Myocyte (in vitro differentiated cells): Measurements from ENCODE around the gene MVB12B. TPM values are rescaled to one million over a fixed set of nuclear protein-coding genes. Genes with fewer than 3 reads are reported as not detected.

Source experiments
- DNase-seq: peaks from one replicate; pipeline ENCODE4 v3.0.0-alpha.2; 2012; ENCODE audit warnings: low read depth
- total RNA-seq: library from RNA; depleted of rRNA; stranded (reverse); fragments of >200 nt; gene quantifications from 2 replicates; pipeline ENCODE4 v1.2.3, GENCODE V29; 2014

Gene MVB12B
- total RNA-seq, 1 donor from 2014 or later, result 4.3 TPM

- no peak for DNase-seq
Observed at GRCh38 chr9:126423142-126423915, 96.7 kb downstream of the MVB12B start.

- DNase-seq, result no peak
Observed at GRCh38 chr9:126423916-126424185, 97.2 kb downstream of the MVB12B start.

DNA sequence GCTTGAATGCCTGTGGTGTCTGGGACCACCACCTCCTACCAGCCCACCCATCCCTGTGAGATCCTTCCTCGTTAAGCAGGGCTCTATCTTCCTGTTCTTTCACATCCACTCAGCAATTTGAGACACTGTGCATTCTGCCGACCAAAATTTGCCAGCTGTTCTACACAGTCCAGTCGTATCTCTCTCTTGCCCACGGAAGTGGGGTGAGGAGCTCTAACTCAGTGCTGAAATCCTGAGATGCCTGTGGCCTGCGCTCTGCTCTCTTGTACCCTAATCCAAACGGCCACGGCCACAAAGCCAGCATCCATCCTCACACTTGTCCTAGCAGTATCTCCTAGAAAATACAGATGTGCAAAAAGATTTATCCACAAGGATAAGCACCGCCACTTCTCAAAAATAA, 97.9 kb downstream of the MVB12B start:
- DNase-seq, result peak; percentile 75

DNA sequence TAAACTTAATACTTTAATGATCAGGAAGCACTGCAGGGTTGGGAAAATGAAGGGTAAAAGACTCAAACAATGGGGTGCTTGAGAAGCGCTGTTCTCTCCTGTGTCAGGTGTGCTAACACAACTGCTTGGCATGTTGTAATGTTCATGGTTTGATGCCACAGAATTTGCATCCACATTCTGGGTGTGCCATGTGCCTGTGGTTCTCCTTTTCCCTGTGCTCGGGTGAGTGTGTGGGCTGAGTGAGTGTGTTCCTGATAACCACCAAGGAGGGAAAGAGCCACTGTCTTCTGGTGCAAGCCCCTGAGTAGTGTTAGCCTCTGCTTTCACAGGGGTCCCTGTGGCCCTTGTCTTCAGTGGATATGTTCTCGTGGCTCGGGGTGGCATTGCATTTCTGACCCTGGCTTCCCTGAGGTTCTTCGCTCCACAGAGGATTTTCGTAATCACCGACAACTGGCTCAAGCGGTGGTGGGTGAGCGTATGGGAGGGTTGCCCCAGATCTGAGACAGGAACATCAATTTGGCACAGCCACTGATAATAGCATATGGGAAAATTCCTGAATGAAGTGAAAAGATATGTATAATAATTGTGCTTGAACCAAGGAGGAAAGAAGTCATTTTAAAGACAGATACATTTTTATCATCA, 102.0 kb downstream of the MVB12B start:
- no peak for DNase-seq

- no peak for DNase-seq
Observed at GRCh38 chr9:126429190-126429589, 102.6 kb downstream of the MVB12B start.

DNA sequence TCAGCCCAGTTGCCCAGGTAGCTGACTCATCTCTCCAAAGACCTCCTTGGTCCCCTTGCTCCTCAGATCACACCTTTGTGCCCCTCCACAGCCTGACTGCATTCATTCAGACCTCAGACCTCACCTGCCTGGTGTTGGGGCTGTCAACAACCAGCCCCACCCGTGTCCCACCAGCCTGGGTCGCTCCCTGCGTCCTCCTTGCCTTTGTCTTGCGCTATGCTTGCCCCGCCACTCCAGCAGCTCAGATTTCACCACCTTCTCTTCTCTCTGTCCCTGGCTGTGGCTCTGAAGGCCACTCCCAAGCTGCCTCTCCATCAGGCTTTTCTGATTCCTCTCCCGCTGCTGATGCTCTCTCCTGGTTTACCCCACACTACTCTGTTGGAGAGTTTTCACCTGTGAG, 103.5 kb downstream of the MVB12B start:
- no peak for DNase-seq

DNA sequence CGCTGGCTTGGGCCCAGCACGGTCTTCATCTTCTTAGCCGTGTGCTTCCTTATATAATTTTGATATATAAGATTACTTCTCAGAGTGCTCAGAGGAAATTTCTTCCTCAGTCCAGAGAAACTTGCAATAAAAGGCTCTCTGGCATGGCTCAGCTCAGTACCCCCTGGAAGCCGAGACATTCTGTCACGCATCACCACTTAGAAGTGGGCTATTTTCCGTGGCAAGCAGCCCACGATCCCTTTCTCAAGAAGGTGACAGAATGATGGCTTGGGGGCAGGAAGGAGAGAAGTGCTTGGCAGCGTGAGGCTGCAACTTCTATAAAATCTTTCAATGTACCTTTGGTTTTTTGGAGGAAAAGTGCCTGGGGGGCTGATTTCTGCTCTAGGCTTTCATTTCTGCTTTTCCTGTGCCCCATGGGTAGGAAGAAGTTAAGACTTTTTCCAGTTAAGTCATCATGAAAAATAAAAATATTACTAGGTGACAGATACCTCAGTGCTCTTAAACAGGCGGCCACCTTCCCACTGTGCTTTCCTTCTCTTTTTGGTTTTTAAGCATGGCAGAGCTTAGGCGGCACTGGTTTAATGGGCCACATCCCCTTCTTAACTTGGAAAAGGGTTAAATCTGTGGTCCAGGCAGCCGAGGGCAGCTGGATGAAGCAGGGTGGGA, 104.6 kb downstream of the MVB12B start:
- DNase-seq, result no peak

DNA sequence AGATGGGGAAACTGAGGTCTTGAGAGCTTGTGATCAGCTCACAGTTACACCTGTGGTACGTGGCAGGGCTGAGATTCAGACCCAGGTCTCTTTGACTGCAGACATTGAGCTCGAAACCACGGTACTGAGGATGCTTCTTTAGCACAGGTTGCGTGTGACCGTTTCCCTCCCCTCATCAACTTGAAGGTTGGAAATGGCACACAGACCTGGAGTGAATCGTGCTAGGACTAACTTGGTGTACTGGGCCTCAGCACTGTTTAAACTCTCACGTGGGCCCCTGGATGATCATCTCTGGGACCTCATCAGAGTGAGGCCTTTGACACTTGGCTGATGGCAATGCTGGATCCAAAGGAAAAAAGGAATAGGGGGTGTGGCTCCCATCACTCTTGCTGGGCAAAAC, 106.0 kb downstream of the MVB12B start:
- no peak for DNase-seq

DNA sequence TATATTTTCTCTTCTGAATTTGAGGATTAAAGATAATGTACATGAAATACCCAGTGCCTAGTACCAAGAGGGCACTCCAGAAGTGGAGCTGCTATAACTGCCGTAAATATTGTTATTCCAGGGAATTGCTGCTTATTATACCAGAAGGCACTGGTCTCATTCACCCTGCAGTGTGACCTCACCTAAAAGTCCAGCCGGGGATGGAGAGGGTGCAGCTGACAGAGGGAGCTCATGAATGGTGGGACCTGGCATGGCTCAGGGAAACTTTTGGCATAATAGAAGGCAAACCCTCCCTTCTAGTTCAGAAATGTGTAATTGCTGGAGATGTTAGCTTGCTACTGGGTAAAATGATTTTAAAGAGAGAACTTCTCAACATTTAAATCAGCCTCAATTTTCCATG, 108.5 kb downstream of the MVB12B start:
- no peak for DNase-seq

GRCh38 chr9:126435626-126436025, 109.0 kb downstream of the MVB12B start:
- no peak for DNase-seq

GRCh38 chr9:126436545-126437267, 110.1 kb downstream of the MVB12B start:
- DNase-seq, result no peak

DNA sequence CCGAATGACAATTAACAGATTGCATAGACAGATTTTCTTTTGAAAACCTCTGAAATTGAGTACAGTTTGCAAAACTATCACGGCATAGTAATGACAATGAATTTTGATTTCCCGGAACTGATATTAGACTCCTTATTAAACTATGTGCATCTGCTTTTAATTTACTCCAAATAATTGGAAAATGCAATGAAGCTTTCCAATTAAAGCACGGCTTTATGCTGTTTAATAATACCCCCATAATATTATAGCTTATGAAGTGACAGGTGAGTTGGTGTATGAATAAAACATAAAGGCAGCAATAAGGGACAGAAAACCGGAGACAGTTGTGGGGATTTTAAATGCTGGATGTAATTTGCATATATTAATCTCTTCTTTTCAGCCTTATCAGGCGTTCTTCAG, 110.6 kb downstream of the MVB12B start:
- no peak for DNase-seq

- no peak for DNase-seq
Observed at GRCh38 chr9:126437701-126438100, 111.1 kb downstream of the MVB12B start.

DNA sequence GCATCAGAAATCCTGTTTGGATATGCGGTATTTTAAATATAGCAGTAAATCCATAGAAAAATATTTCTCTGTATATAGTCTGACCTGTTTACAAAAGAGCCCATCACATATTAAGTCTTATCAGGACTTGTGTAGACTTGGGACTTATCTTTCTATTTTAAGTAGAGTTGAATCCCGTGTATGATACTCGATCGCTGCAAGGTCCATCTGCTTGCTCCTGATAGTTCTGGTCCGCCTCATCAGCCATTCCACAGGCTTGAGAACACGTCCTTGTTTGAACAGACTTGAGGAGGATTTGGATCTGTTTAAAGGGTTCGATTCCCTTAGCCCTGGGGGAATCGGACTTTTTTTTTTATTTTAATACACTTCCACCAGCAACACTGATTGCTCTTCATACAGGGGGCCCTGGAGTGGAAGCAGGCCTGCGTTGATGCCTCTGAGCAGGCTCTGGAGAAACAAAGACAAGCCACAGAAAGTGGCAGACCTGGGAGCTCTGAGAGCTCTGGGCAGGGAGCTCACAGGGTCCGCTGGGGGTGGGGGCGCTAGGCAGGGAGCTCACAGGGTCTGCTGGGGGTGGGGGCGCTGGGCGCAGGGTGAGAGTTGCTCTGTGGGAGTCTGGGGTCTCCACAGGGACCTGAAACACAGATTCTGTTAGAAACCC, 112.2 kb downstream of the MVB12B start:
- DNase-seq, result no peak

- DNase-seq, result peak; percentile 49
Observed at GRCh38 chr9:126439402-126439765, 112.8 kb downstream of the MVB12B start.

DNA sequence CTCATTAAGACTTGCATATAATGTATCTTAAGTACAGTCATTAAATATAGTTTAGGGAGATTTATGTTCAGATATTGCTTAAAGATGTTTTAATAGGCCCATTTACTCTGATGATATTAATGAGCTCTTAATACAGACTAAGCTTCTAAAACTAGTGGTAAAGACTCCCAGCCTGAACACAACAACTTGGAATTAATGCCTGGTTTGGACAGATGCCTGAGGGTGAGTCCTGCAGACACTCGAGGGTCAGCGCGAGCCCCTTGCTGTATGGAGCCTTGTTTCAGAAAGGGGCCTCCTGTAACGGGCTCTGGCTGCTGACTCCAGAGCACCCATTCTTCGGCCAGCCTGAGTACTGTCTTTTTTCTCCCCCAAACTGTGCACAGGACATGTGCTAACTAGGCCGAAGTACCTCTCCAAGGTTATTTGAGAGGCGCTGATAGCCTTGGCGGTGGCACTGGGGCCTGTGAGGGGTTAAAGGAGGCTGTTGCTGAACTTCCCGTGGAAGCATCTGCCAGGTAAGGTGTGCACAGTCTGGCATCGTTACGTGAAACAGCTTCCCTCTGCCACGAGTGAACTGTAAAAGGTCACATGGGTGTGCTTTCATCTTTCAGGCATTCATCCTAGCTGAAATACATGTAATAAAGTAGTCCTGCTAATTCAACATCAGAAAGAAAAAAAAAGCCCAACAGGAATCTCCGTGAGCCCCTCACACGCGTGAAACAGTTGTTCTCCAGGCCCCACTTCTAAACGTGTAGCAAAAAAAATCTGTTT, 113.4 kb downstream of the MVB12B start:
- DNase-seq, result no peak

DNA sequence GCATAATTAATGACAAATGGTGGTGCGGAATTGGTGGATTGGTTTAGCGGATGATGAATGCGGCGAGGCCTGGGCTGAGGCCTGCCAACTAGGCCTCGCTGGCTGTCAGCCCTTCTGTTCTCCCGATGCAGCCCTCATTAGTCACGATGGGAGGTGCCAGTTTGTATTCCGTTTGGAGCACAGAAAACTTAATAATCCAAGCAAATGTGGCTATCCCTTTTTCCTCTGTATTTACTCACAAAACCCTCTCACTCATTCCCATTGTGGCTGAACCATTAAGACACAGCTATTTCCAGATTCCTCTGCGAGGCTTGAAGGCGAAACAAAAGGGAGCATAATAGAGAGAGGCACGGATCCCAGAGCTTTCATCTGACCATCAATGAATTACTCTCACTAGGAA, 114.3 kb downstream of the MVB12B start:
- peak; percentile 79 for DNase-seq

GRCh38 chr9:126442636-126443035, 116.0 kb downstream of the MVB12B start:
- DNase-seq, result no peak

- no peak for DNase-seq
Observed at GRCh38 chr9:126443144-126443543, 116.5 kb downstream of the MVB12B start.

DNA sequence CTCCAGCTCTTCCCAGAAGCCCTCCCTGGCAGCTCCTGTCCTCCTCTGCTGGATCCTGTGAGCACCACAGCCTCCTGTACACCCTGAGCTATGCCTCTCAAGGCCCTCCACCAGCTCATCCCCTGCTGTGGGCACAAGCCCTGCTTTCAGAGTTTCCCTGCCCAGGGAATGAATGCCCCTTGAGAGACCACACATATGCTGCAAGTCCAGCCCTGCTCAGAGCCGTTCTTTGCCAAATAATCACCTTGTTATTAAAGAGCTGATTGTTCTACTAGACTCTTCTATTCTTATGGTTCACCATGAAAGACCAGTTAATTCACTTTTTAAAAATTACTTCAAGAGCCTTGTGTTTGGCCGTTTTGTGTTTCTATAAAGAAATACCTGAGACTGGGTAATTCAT, 121.5 kb downstream of the MVB12B start:
- no peak for DNase-seq
